GF-D8 (cell line): Measurements from ENCODE around the gene WNT7B.

Experiments
- DNase-seq: peaks from one replicate; lab custom pipeline; 2025; lab: John Stamatoyannopoulos, UW

Gene WNT7B

GRCh38 chr22:45927059-45927458 is 49.9 kb downstream of the WNT7B start:
- DNase-seq, result no peak

GRCh38 chr22:45926433-45926832 is 50.5 kb downstream of the WNT7B start:
- DNase-seq, result no peak

GRCh38 chr22:45925811-45926351 is 51.1 kb downstream of the WNT7B start:
- no peak for DNase-seq

- DNase-seq, result no peak
These were observed 53.1 kb downstream of the WNT7B start for GRCh38 chr22:45923835-45924234.

- DNase-seq, result no peak
These were observed 53.8 kb downstream of the WNT7B start for GRCh38 chr22:45923212-45923611.

GRCh38 chr22:45922661-45923060 is 54.3 kb downstream of the WNT7B start:
- DNase-seq, result no peak

- no peak for DNase-seq
These were observed 54.7 kb downstream of the WNT7B start for GRCh38 chr22:45922256-45922655.

- DNase-seq, result no peak
These were observed 57.3 kb downstream of the WNT7B start for GRCh38 chr22:45919504-45920286.

GRCh38 chr22:45918459-45919370 is 58.2 kb downstream of the WNT7B start:
- no peak for DNase-seq

- no peak for DNase-seq
These were observed 59.1 kb downstream of the WNT7B start for GRCh38 chr22:45917700-45918458.

- no peak for DNase-seq
These were observed 59.8 kb downstream of the WNT7B start for GRCh38 chr22:45917146-45917545.

- DNase-seq, result no peak
These were observed 60.4 kb downstream of the WNT7B start for GRCh38 chr22:45916515-45916914.

- DNase-seq, result no peak
These were observed 61.1 kb downstream of the WNT7B start for GRCh38 chr22:45915841-45916240.

- no peak for DNase-seq
These were observed 61.8 kb downstream of the WNT7B start for GRCh38 chr22:45915151-45915550.

GRCh38 chr22:45914309-45914708 is 62.7 kb downstream of the WNT7B start:
- DNase-seq, result no peak

- DNase-seq, result no peak
These were observed 64.1 kb downstream of the WNT7B start for GRCh38 chr22:45912910-45913309.

GRCh38 chr22:45911601-45912271 is 65.2 kb downstream of the WNT7B start:
- no peak for DNase-seq

GRCh38 chr22:45910928-45911467 is 66.0 kb downstream of the WNT7B start:
- DNase-seq, result no peak

- DNase-seq, result no peak
These were observed 68.0 kb downstream of the WNT7B start for GRCh38 chr22:45908961-45909360.

- no peak for DNase-seq
These were observed 69.0 kb downstream of the WNT7B start for GRCh38 chr22:45907996-45908395.

GRCh38 chr22:45907378-45907777 is 69.6 kb downstream of the WNT7B start:
- DNase-seq, result no peak
